ENCODE results near the gene HEPACAM2.

The HEPACAM2 gene

DNA sequence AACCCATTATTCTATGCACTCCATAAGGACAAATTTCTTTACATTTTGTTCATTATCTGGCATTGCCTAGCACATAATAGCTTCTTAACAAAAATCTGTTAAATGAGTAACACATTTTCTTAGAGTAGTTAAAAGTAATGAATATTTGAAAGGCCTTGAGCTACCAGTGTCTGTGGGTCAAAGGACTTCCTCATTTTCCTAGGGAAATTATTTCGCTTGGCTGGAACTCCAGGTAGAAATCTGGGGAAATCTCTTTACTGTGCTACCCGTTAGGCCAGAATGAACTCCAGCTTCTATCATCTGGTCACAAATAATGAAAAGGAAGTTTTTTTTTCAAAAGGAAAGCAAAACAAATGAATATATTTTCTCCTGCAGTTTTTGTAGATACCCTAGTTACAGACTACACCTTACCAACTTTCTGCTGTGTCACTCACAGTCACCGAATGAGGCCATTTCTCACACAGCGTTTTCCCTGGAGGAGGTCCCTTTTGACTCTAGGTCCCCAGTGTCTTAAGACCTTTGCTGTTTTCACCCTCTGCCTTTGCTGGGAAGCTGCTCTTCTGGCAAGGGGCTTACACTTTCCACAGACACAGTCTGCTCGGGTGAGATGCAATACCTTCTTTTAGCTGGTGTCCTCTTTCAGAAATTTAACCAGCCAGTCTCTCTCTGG is 79.7 kb downstream of the HEPACAM2 start:
- peak; percentile 11 for DNase-seq

DNA sequence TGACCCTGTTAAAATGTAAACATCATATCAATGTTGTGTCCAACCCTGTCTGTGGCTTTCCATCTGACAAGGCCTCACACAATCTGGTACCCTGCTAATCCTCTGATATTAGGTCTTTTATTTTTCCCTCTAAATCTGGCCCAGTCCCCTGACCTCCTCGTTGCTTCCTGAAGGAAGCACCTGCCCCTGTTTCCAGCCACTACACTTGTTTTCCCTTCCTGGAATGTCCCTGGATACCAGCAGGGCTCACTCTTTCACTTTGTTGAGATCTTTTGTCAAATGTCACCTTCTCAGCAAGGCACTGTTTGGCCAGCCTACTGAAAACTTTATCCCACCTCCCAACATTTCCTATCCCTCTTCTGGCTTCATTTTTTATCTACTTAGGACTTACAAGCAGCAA is 80.2 kb downstream of the HEPACAM2 start:
- no peak for DNase-seq

DNA sequence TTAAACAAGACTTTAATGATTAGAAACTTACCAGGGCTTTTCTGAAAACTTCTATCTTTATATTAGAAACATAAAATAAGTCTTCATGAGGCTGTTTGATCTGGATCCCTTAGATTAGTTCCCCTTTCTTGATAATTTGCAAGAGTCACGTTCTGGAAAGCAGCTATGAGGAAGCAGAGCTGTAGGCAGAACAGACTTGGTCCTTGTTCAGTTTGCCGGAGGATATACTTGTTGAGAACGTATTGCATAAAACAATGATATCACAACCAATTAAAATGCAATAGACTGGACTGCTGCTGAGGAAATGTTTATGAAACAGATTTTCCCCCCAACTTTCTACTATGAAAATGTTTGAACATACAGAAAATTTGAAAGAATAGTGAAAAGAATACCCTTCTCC is 80.9 kb downstream of the HEPACAM2 start:
- DNase-seq = no peak

DNA sequence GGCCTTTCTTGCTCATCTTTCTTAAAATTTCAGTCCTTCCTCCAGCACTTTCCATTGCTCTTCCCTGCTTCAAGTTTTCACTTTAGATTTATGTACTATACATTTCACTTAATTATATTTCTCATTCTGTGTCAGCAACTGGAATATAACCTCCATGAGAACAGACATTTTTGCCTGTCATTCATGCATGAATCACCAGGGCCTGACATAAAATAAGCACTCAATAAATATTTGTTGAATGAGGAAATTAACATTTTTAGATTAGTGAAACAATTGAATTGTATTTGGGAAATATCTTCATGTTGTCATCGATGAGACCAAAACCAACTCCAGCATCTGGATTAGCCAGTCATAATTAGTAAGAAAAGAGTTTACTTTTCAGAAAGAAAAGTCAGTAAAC is 84.1 kb downstream of the HEPACAM2 start:
- no peak for DNase-seq

DNA sequence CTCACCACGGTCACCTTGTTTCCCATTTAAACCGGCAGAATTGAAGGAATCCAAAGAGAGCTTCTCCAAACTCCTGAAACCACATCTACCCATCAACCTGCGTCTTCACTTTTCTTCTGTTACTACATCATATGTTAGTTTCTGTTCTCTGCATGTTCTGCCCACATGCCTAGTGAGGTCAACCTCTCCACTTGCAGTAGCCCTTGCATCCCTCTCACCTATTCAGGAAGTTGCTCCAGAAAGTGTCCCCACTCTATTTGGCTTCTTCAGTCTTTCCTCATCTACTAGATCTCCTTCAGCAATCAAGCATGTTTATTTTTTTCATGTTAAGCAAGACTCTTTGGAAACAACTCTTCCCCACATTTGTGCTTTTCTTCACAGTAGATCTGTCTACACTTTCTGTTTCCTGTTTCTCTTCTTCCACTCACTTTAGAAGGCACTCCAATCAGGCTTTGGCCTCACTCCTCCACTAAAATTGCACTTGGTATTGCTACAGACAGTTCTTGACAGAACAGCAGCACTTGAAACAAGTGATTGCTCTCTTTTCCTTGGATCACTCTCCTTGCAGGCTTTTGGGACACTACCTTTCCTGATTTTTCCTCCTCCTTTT is 85.6 kb downstream of the HEPACAM2 start:
- no peak for DNase-seq

DNA sequence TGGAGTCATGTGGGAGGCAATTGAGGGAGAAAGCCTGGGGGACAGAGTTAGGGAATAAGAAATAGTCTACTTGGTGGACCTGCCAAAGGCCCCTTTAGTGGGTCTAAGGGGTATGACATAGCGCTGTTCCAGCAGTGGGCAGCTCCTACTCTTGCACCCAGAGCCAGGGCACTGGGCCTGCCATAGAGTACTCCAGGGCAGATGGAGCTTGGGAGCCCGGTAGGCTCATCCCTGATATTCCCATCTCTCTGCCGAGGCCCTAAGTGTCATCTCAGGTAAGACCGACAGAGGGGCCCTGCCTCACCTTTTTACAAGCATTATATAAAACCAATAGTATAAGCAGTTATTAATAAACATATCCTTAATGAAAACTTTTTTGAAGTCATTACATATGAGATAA is 87.7 kb downstream of the HEPACAM2 start:
- no peak for DNase-seq

All from stimulated activated CD4-positive, alpha-beta T cell treated with anti-CD3 and anti-CD28 coated beads, Interleukin-15, amount 100 ng/mL, for 24 hours (primary cell).